ENCODE measurements around the gene HAPLN3. TPM values are rescaled to one million over a fixed set of nuclear protein-coding genes. Genes with fewer than 3 reads are reported as not detected.
A peak's percentile ranks its signal among the peaks of the same experiment; 100 is the strongest.

HAPLN3 gene
- total RNA-seq, 2 experiments from 2014 or later: 79.0 to 80.2 TPM

DNA sequence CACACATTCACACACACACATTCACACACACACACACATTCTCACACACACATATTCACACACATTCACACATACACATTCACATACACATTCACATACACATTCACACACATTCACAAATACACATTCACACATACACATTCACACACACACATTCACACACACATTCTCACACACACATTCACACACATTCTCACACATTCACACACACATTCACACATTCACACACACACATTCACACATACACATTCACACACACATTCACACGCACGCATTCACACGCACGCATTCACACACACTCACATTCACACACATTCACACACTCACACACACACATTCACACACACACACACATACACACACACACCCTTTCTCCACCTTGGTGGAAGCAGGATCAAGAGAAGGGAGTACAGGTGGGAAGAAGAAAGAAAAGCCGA, 5.7 kb upstream of the HAPLN3 start:
- H3K27me3 Mint-ChIP-seq: no peaks in the 10 kb centered on the region
- Histone ChIP-seq H3K27ac (ENCODE audit: low read depth in 1 of 2, low read length in 2 of 2) (no peak overlapping the region), H3K4me3 (ENCODE audit: low read length) (no peak overlapping the region), H3K27me3 (ENCODE audit: control insufficient read depth in 1 of 2, insufficient read depth in 2 of 2, low read length in 2 of 2) (no peaks in the 10 kb centered on the region), H3K4me1 (ENCODE audit: insufficient read depth, low read length) (peaks cover 64% of the 10 kb centered on the region), H3K9me3 (ENCODE audit: control insufficient read depth in 1 of 2, insufficient read depth in 1 of 2, low read length in 2 of 2) (no peaks in the 10 kb centered on the region), H3K36me3 (ENCODE audit: insufficient read depth, low read length) (peaks cover 1% of the 10 kb centered on the region)
- peaks cover 4% of the 10 kb centered on the region for H3K36me3 Mint-ChIP-seq (ENCODE audit: low read depth)
- intact Hi-C loops (cut with DNase I, micrococcal nuclease): loop anchor here (5.0 to 10.0 kb wide), 4 partner anchors 186 to 356 kb away; partner anchors contain the start of genes ABHD2 (in 1 of the 2), AEN (in 1 of the 2), DET1 (in 1 of the 2) and FANCI (in 1 of the 2)
- H3K9me3 Mint-ChIP-seq: no peaks in the 10 kb centered on the region
- H3K27ac Mint-ChIP-seq: peak overlapping the region; percentile 93
- POLR2A ChIA-PET: no interaction called here
- ATAC-seq (ENCODE audit: poor library complexity): no peak
- no peak for DNase-seq
- H3K4me1 Mint-ChIP-seq (ENCODE audit: low read depth): peaks cover 59% of the 10 kb centered on the region
- TF ChIP-seq, protein P1, sequence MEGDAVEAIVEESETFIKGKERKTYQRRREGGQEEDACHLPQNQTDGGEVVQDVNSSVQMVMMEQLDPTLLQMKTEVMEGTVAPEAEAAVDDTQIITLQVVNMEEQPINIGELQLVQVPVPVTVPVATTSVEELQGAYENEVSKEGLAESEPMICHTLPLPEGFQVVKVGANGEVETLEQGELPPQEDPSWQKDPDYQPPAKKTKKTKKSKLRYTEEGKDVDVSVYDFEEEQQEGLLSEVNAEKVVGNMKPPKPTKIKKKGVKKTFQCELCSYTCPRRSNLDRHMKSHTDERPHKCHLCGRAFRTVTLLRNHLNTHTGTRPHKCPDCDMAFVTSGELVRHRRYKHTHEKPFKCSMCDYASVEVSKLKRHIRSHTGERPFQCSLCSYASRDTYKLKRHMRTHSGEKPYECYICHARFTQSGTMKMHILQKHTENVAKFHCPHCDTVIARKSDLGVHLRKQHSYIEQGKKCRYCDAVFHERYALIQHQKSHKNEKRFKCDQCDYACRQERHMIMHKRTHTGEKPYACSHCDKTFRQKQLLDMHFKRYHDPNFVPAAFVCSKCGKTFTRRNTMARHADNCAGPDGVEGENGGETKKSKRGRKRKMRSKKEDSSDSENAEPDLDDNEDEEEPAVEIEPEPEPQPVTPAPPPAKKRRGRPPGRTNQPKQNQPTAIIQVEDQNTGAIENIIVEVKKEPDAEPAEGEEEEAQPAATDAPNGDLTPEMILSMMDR (IDR thresholded peaks at IDR 0.05): no peak
- CTCF ChIA-PET: no interaction called here
- H3K4me3 Mint-ChIP-seq: no peak overlapping the region

DNA sequence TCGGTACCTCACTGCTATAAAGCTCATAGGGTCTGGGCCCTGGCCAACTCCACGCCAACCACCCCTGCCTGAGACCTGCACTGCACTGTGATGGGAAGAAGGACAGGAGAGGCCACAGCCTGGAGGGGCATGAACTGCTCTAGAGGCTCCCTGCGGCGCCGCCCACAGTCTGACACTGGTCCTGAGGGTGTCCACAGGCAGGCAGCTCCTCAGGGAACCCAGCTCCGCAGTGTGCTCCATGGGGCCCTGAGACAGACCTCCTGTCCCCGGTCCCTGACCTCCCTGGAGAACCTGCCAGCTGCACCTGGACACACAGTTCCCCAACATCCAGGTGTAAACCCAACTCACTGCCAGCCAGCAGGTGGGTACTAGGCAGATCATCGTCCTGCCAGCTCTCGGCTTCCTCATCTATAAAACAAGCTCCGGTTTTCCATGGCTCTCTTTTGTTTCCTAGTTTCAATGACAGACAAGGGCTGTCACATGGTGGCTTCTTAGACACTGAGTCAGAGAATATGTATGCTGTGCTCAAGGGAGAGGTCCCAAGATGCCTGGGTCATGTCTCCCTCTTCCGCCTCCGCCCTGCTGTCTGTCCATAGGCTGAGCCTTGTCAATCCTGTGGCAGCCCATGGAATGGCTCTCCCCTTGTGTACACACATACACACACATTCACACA, 5.1 kb upstream of the HAPLN3 start:
- intact Hi-C loops (cut with DNase I, micrococcal nuclease): loop anchor here (5.0 to 10.0 kb wide), 4 partner anchors 187 to 356 kb away; partner anchors contain the start of genes ABHD2 (in 1 of the 2), AEN (in 1 of the 2), DET1 (in 1 of the 2) and FANCI (in 1 of the 2)
- Histone ChIP-seq H3K4me1 (ENCODE audit: insufficient read depth, low read length) (peaks cover 67% of the 10 kb centered on the region), H3K4me3 (ENCODE audit: low read length) (no peak overlapping the region), H3K27me3 (ENCODE audit: control insufficient read depth in 1 of 2, insufficient read depth in 2 of 2, low read length in 2 of 2) (no peaks in the 10 kb centered on the region), H3K36me3 (ENCODE audit: insufficient read depth, low read length) (no peaks in the 10 kb centered on the region), H3K9me3 (ENCODE audit: control insufficient read depth in 1 of 2, insufficient read depth in 1 of 2, low read length in 2 of 2) (no peaks in the 10 kb centered on the region), H3K27ac (ENCODE audit: low read depth in 1 of 2, low read length in 2 of 2) (no peak overlapping the region)
- DNase-seq: no peak
- ATAC-seq (ENCODE audit: poor library complexity): no peak
- Mint-ChIP-seq H3K4me1 (ENCODE audit: low read depth) (peaks cover 63% of the 10 kb centered on the region), H3K27ac (peak overlapping the region; percentile 93), H3K36me3 (ENCODE audit: low read depth) (peaks cover 4% of the 10 kb centered on the region), H3K4me3 (no peak overlapping the region), H3K27me3 (no peaks in the 10 kb centered on the region), H3K9me3 (no peaks in the 10 kb centered on the region)
- TF ChIP-seq, protein P1 (IDR thresholded peaks at IDR 0.05): no peak
- POLR2A ChIA-PET: no interaction called here
- CTCF ChIA-PET: interaction anchor here (0.6 to 0.7 kb wide), 3 partner anchors 9 to 449 kb away, joined by 3 to 4 read pairs (median 3); no protein-coding TSS in a partner anchor

DNA sequence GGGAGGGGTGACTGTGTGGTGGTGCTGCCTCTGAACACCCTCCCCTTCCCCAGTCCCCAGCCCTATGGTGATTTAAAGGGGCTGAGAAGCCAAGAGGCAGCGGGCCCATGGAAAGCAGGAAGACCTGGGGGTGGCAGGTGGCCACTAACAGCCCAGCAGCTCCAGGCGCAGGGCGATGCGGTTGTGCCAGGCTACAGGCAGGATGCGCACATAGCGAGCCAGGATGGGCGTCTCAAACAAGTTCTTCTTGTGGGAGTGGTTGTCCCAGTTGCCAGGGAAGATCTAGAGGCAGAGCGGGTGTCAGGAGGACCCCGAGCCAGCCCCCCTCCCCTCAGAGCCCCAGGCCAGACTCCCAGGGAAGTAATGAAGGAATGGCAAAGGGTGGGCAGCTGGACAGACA, 3.9 kb upstream of the HAPLN3 start:
- Mint-ChIP-seq H3K4me3 (no peak overlapping the region), H3K27me3 (no peaks in the 10 kb centered on the region), H3K27ac (peak overlapping the region; percentile 47), H3K36me3 (ENCODE audit: low read depth) (peaks cover 7% of the 10 kb centered on the region), H3K4me1 (ENCODE audit: low read depth) (peaks cover 55% of the 10 kb centered on the region), H3K9me3 (no peaks in the 10 kb centered on the region)
- DNase-seq (no peak), ATAC-seq (ENCODE audit: poor library complexity) (no peak)
- intact Hi-C loops (cut with DNase I, micrococcal nuclease): loop anchor here (2.0 to 10.0 kb wide), 3 partner anchors 276 to 432 kb away; partner anchors contain the start of genes MRPL46 (in 1 of the 2) and MRPS11 (in 1 of the 2)
- Histone ChIP-seq H3K9me3 (ENCODE audit: control insufficient read depth in 1 of 2, insufficient read depth in 1 of 2, low read length in 2 of 2) (no peaks in the 10 kb centered on the region), H3K36me3 (ENCODE audit: insufficient read depth, low read length) (no peaks in the 10 kb centered on the region), H3K4me3 (ENCODE audit: low read length) (no peak overlapping the region), H3K27me3 (ENCODE audit: control insufficient read depth in 1 of 2, insufficient read depth in 2 of 2, low read length in 2 of 2) (no peaks in the 10 kb centered on the region), H3K27ac (ENCODE audit: low read depth in 1 of 2, low read length in 2 of 2) (no peak overlapping the region), H3K4me1 (ENCODE audit: insufficient read depth, low read length) (peaks cover 66% of the 10 kb centered on the region)
- TF ChIP-seq, protein P1 (IDR thresholded peaks at IDR 0.05): no peak
- CTCF ChIA-PET: interaction anchor here (0.7 kb wide), 1 partner anchor 261 kb away, joined by 3 read pairs; no protein-coding TSS in a partner anchor
- POLR2A ChIA-PET: no interaction called here

All from CD4-positive, alpha-beta T cell (primary cell).